ENCODE results near the gene ILF3. TPM values are rescaled to one million over a fixed set of nuclear protein-coding genes. Genes with fewer than 3 reads are reported as not detected.

The ILF3 gene
- total RNA-seq, 1 experiment from 2014 or later: 430 TPM

DNA sequence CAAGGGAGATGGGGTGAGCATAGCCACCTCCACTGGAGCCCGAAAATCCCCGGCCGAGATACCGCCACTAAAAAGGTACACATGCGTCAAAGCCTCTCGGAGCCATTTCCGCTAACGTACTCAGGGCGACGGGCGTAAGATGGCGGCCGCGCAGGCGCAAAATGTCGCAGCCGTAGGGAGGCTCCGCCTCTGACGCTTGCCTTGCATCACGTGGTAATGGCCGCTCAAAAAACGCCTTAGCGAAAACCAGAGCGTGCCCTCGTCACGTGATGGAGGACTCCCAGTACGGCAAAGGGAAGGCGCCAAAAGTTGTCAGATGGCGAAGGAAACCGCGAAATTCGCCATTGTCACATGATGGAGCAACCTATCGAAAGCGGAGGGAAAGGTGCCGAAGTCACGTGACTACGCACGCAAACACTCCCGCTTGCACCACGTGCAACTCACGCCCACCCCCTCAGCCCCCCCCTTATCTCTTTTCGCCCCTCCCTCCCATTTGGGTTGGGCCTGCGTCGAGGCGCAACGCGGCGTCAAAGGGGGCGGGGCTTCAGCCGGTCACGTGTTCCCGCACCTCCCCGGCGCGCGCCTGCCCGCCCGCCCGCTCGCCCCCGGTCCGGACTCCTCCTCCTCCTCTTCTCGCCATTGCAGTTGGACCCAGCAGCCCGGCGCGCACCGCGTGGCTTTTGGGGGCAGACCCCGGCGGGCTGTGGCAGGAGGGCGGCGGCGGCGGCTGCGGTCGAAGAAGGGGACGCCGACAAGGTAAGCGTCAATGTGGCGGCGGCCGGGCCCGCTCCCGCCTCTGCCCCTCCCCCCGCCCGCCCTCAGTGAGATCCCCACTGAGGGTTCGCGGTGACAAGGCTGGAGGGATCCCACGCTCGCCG is at the start of gene ILF3 (continued):
- TF ChIP-seq SP1 (IDR thresholded peaks at IDR 0.05; ENCODE audit: low read depth): peak; percentile 96
- no peak for TF ChIP-seq RAD21 (IDR thresholded peaks at IDR 0.05; ENCODE audit: low read depth)
- TF ChIP-seq, protein P1, sequence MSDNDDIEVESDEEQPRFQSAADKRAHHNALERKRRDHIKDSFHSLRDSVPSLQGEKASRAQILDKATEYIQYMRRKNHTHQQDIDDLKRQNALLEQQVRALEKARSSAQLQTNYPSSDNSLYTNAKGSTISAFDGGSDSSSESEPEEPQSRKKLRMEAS (IDR thresholded peaks at IDR 0.05): peak; percentile 99
- peak; percentile 98 for TF ChIP-seq YY1 (IDR thresholded peaks at IDR 0.05; ENCODE audit: extremely low read depth, insufficient replicate concordance, low read depth, low read length)
- no peak for TF ChIP-seq EZH2 (IDR thresholded peaks at IDR 0.05)
- peak; percentile 90 for TF ChIP-seq POLR2A (IDR thresholded peaks at IDR 0.05; ENCODE audit: borderline replicate concordance, extremely low read depth, insufficient read depth, insufficient read length)
- TF ChIP-seq JUND (IDR thresholded peaks at IDR 0.05): peak; percentile 35; the same call in 1 of the 2 replicates

DNA sequence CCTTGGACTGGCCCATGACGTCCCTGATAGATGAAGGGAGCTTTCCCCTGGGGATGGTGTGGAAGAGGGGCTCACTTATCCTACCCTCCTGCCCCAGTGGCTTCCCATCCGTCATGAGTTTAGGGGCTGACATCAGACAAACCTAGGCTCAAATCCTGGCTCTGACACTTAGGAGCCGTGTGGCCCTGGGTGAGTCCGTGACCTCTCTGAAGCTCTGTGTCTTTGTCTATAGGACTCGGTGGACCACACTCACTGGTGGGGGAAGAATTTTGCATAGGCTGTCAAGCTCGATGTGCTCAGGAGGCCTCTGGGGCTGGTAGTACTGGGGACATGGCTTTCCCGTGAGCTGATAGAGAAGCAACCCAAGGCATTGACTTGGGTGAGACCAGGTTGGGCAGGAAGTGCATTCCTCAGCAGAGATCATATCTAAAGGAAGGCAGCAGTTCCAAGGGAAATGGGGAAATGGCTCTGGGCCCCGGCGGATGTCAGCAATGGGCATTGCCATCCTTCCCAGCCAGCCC is 49.6 kb upstream of the ILF3 start:
- H4K20me1 ChIP-seq (ENCODE audit: insufficient read depth): no peaks in the 10 kb centered on the region
- H3K36me3 ChIP-seq (ENCODE audit: control insufficient read depth in 1 of 2, insufficient read depth in 2 of 2, low read length in 2 of 2): no peaks in the 10 kb centered on the region
- peaks cover 5 to 16% of the 10 kb centered on the region in 2 experiments; a peak in 3 of 4 replicates for H3K4me1 ChIP-seq (ENCODE audit: control insufficient read depth in 1 of 2, insufficient read depth in 2 of 2, low read length in 2 of 2)
- no peaks in the 10 kb centered on the region for H3K27me3 ChIP-seq (ENCODE audit: insufficient read depth, low read length)
- no peaks in the 10 kb centered on the region for H3K79me2 ChIP-seq (ENCODE audit: insufficient read depth, low read length)
- H3K4me3 ChIP-seq (replicated peaks in 1 of 2; ENCODE audit: low read depth in 1 of 2, low read length in 2 of 2): no peak overlapping the region
- H2AFZ ChIP-seq (ENCODE audit: low read depth, low read length, poor library complexity, severe bottlenecking): no peak overlapping the region
- intact Hi-C loops (cut with micrococcal nuclease): no loop called here
- ChIA-PET RAD21 (ENCODE audit: low non-redundant PET in 1 of 2, low total read pairs in 2 of 2, uncharacterized antibody in 2 of 2, unreplicated experiment in 2 of 2) (interaction anchor here in 1 of 2 experiments (0.6 kb wide), 1 partner anchor 22 kb away, joined by 5 read pairs; no protein-coding TSS in a partner anchor), CTCF (interaction anchor here (1.0 kb wide), 1 partner anchor 18 kb away, joined by 3 read pairs; no protein-coding TSS in a partner anchor), POLR2A (interaction anchor here (1.6 kb wide), 1 partner anchor 10 kb away, joined by 3 read pairs; no protein-coding TSS in a partner anchor)
- H3K9ac ChIP-seq (ENCODE audit: low read length): no peak overlapping the region
- DNase-seq (ENCODE audit: low read depth, low spot score) (no peak), ATAC-seq (no peak)
- H3K9me3 ChIP-seq (ENCODE audit: control insufficient read depth in 1 of 2, insufficient read depth in 1 of 2, low read depth in 1 of 2, low read length in 2 of 2): no peaks in the 10 kb centered on the region
- TF ChIP-seq, protein P2, sequence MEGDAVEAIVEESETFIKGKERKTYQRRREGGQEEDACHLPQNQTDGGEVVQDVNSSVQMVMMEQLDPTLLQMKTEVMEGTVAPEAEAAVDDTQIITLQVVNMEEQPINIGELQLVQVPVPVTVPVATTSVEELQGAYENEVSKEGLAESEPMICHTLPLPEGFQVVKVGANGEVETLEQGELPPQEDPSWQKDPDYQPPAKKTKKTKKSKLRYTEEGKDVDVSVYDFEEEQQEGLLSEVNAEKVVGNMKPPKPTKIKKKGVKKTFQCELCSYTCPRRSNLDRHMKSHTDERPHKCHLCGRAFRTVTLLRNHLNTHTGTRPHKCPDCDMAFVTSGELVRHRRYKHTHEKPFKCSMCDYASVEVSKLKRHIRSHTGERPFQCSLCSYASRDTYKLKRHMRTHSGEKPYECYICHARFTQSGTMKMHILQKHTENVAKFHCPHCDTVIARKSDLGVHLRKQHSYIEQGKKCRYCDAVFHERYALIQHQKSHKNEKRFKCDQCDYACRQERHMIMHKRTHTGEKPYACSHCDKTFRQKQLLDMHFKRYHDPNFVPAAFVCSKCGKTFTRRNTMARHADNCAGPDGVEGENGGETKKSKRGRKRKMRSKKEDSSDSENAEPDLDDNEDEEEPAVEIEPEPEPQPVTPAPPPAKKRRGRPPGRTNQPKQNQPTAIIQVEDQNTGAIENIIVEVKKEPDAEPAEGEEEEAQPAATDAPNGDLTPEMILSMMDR (IDR thresholded peaks at IDR 0.05 in 2 of 3, conservative IDR thresholded peaks at IDR 0.05 in 1 of 3; ENCODE audit: borderline replicate concordance in 1 of 3, insufficient read depth in 1 of 3, low read depth in 2 of 3, low read length in 2 of 3): no peak
- TF ChIP-seq SIN3A (IDR thresholded peaks at IDR 0.05; ENCODE audit: low read depth) (no peak), CBX3 (IDR thresholded peaks at IDR 0.05; ENCODE audit: low read depth) (no peak), SRF (IDR thresholded peaks at IDR 0.05; ENCODE audit: low read depth) (no peak), YY1 (IDR thresholded peaks at IDR 0.05; ENCODE audit: extremely low read depth, insufficient replicate concordance, low read depth, low read length) (no peak), TCF7L2 (IDR thresholded peaks at IDR 0.05; ENCODE audit: borderline replicate concordance, extremely low read depth, insufficient read depth, insufficient read length) (no peak), POLR2A (IDR thresholded peaks at IDR 0.05; ENCODE audit: borderline replicate concordance, extremely low read depth, insufficient read depth, insufficient read length) (no peak), ZNF274 (IDR thresholded peaks at IDR 0.05; ENCODE audit: low read depth, low read length) (no peak), JUND (IDR thresholded peaks at IDR 0.05) (no peak)
- TF ChIP-seq, protein P3, sequence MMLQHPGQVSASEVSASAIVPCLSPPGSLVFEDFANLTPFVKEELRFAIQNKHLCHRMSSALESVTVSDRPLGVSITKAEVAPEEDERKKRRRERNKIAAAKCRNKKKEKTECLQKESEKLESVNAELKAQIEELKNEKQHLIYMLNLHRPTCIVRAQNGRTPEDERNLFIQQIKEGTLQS (IDR thresholded peaks at IDR 0.05): no peak
- TF ChIP-seq, protein P4, sequence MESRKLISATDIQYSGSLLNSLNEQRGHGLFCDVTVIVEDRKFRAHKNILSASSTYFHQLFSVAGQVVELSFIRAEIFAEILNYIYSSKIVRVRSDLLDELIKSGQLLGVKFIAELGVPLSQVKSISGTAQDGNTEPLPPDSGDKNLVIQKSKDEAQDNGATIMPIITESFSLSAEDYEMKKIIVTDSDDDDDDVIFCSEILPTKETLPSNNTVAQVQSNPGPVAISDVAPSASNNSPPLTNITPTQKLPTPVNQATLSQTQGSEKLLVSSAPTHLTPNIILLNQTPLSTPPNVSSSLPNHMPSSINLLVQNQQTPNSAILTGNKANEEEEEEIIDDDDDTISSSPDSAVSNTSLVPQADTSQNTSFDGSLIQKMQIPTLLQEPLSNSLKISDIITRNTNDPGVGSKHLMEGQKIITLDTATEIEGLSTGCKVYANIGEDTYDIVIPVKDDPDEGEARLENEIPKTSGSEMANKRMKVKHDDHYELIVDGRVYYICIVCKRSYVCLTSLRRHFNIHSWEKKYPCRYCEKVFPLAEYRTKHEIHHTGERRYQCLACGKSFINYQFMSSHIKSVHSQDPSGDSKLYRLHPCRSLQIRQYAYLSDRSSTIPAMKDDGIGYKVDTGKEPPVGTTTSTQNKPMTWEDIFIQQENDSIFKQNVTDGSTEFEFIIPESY (IDR thresholded peaks at IDR 0.05; ENCODE audit: extremely low read depth, insufficient replicate concordance, low read length): no peak
- no TSS peak for BruUV-seq (replicated peaks)
- H3K27ac ChIP-seq (ENCODE audit: low read depth, low read length): no peak overlapping the region
- no peak overlapping the region for H3K4me2 ChIP-seq (ENCODE audit: low read length)
- H3K9me2 ChIP-seq (ENCODE audit: insufficient read depth): no peaks in the 10 kb centered on the region
